GM11168 (cell line): ENCODE data around the gene BTBD1.
"Not testable (repeated sequence)": the region's sequence is repeated elsewhere in the genome, so short reads cannot be mapped to it uniquely, and the experiment has no call there.

Experiments
- in situ Hi-C: fragments of 300-500 bp; cut with MboI; formaldehyde crosslinking; loops from one replicate; pipeline ENCODE4 v1.12.0; 2022; ENCODE audit warnings: low sequenced_read_pairs; ENCODE audit not compliant: unreplicated experiment

Gene BTBD1

GRCh38 chr15:83062768-83063180, 4.3 kb downstream of the BTBD1 start:
- in situ Hi-C loops: no loop called here

DNA sequence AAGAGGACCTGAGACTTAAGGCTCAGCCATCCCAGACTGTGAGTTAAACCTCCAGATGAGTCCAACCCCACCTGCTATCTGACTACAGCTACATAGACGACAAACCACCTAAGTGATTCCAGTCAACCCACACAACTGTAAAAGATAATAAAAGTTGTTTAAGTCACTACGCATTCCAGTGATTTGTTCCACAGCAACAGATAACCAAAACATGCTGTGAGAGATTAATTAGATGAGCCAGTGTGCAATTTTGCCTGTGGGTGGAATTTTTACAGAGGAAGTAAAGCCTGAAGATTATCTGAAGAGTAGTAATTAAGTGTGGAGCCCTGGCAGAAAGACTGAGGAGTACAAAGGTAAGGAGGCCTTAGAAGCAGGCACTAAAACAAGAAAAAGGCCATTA, 5.4 kb downstream of the BTBD1 start:
- in situ Hi-C loops: no loop called here

GRCh38 chr15:83057696-83058376, 9.2 kb downstream of the BTBD1 start:
- in situ Hi-C loops: no loop called here

- in situ Hi-C loops: no loop called here
Measured at GRCh38 chr15:83057002-83057401, 10.1 kb downstream of the BTBD1 start.

- in situ Hi-C loops: no loop called here
Measured at GRCh38 chr15:83053151-83053550, 13.9 kb downstream of the BTBD1 start.

GRCh38 chr15:83046558-83047127, 20.4 kb downstream of the BTBD1 start:
- in situ Hi-C loops: no loop called here

- in situ Hi-C loops: no loop called here
Measured at GRCh38 chr15:83044156-83044555, 22.9 kb downstream of the BTBD1 start.

GRCh38 chr15:83039206-83039605, 27.8 kb downstream of the BTBD1 start:
- in situ Hi-C loops: no loop called here

- in situ Hi-C loops: no loop called here
Measured at GRCh38 chr15:83036253-83036652, 30.8 kb downstream of the BTBD1 start.

GRCh38 chr15:83031234-83031633, 35.8 kb downstream of the BTBD1 start:
- in situ Hi-C loops: not testable (repeated sequence)

GRCh38 chr15:83030021-83030420, 37.0 kb downstream of the BTBD1 start:
- in situ Hi-C loops: no loop called here

- in situ Hi-C loops: loop anchor here (25.0 kb wide), 1 partner anchor 194 kb away; the partner anchor contains the start of gene HDGFL3
Measured at GRCh38 chr15:83018436-83018835, 48.6 kb downstream of the BTBD1 start.

- in situ Hi-C loops: loop anchor here (25.0 kb wide), 1 partner anchor 195 kb away; the partner anchor contains the start of gene HDGFL3
Measured at GRCh38 chr15:83016906-83017305, 50.1 kb downstream of the BTBD1 start.

- in situ Hi-C loops: loop anchor here (25.0 kb wide), 1 partner anchor 197 kb away; the partner anchor contains the start of gene HDGFL3
Measured at GRCh38 chr15:83015361-83015760, 51.7 kb downstream of the BTBD1 start.

- in situ Hi-C loops: loop anchor here (25.0 kb wide), 1 partner anchor 198 kb away; the partner anchor contains the start of gene HDGFL3
Measured at GRCh38 chr15:83014205-83014653, 52.8 kb downstream of the BTBD1 start.

DNA sequence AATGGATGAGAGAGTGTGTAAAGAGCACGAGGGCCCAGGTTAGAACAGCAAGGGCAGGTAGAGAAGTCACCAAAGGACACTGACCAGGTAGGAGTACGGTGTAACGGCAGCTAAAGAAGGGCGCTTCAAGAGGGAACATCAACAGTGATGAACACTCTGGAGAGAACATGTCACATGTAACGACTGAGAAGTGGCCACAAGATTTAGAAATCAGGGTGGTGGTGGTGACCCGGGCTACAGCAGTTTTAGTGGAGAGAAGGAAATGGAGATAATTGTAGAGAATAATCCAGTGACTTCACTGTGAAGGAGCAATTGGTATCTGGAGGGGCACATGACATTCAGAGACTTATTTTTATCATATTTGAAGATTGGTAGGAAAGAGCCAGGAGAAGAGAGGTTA, 54.4 kb downstream of the BTBD1 start:
- in situ Hi-C loops: loop anchor here (25.0 kb wide), 1 partner anchor 200 kb away; the partner anchor contains the start of gene HDGFL3

DNA sequence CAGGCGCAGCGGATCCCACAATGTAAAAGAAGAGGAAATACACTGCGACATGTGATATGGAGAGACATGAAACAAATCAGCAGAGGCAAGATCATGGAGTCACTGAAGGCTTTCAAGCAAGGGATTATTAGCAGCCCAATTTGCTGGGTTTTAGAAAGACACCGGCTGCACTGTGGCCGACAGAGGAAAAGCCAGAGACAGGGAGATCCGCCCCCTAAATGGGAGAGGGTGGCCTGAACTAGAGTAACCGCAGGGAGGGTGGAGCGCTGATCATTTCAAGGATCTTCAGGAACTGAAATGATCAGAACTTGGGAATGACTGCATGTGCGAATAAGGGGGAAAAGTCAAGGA, 55.0 kb downstream of the BTBD1 start:
- in situ Hi-C loops: loop anchor here (25.0 kb wide), 1 partner anchor 200 kb away; the partner anchor contains the start of gene HDGFL3

- in situ Hi-C loops: loop anchor here (25.0 kb wide), 1 partner anchor 201 kb away; the partner anchor contains the start of gene HDGFL3
Measured at GRCh38 chr15:83011271-83012075, 55.6 kb downstream of the BTBD1 start, which contains the start of gene C15orf40. TSS of gene C15orf40 (minus strand) at chr15:83011639. CDS start at chr15:83011607, 32 bp downstream.

GRCh38 chr15:83010709-83011270, 56.3 kb downstream of the BTBD1 start:
- in situ Hi-C loops: loop anchor here (25.0 kb wide), 1 partner anchor 202 kb away; the partner anchor contains the start of gene HDGFL3

DNA sequence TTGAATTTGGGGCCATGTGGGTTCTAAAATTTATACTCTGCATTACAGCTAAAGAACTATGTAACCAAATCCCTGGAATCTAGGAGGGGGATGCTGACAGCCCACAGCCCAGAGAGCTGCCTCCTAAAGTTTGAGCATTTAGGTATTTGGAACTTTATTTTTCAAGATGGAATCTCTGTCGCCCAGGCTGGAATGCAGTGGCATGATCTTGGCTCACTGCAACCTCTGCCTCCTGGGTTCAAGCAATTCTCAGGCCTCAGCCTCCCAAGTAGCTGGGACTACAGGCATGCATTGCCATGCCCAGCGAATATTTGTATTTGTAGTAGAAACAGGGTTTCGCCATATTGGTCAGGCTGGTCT, 66.4 kb downstream of the BTBD1 start:
- in situ Hi-C loops: loop anchor here (10.0 to 25.0 kb wide), 2 partner anchors 146 to 212 kb away; partner anchors contain the start of gene HDGFL3
